Heart right ventricle (tissue), 16 donors: Measurements from ENCODE around the gene HSPB9. TPM values are rescaled to one million over a fixed set of nuclear protein-coding genes. Genes with fewer than 3 reads are reported as not detected.

ENCODE experiments used
- ATAC-seq, 8 donors: fragments of 200-7000 bp; cut with Tn5 transposase; one replicate each; pipeline ENCODE4 v1.9.1; 2020; ENCODE audit warnings: mild to moderate bottlenecking in 8 of 8, moderate library complexity in 8 of 8, moderate number of reproducible peaks in 1 of 8
- DNase-seq, 2 donors: peaks; one replicate each; pipeline ENCODE4 v3.0.0-alpha.2; 2020
- H3K27ac ChIP-seq, 10 donors: fragments of 200-600 bp; sonication (generic) in 2 of 10; one replicate each; pipeline versions ENCODE4 v1.5.0 to v1.8.0; 2020 to 2022; ENCODE audit warnings: mild to moderate bottlenecking in 3 of 10
- H3K27me3 ChIP-seq, 7 donors: fragments of 200-600 bp; one replicate each; pipeline ENCODE4 v1.8.0; 2021 to 2022; ENCODE audit warnings: mild to moderate bottlenecking in 2 of 7
- H3K36me3 ChIP-seq, 9 donors: fragments of 200-600 bp; sonication (generic) in 1 of 9; one replicate each; pipeline versions ENCODE4 v1.5.0 to v1.8.0; 2020 to 2022; ENCODE audit warnings: mild to moderate bottlenecking in 2 of 9
- H3K4me1 ChIP-seq, 9 donors: fragments of 200-600 bp; sonication (generic) in 1 of 9; one replicate each; pipeline versions ENCODE4 v1.5.0 to v1.8.0; 2020 to 2022; ENCODE audit warnings: mild to moderate bottlenecking in 4 of 9
- H3K4me3 ChIP-seq, 10 donors: fragments of 200-600 bp; sonication (generic) in 2 of 10; one replicate each; pipeline versions ENCODE4 v1.5.0 to v1.8.0; 2020 to 2022; ENCODE audit warnings: mild to moderate bottlenecking in 7 of 10, moderate library complexity in 2 of 10
- H3K9me3 ChIP-seq, 11 donors: fragments of 200-600 bp in 10 of 11; sonication (generic) in 2 of 11; one replicate each; pipeline versions ENCODE4 v1.5.0 to v1.8.0; 2013 to 2022; ENCODE audit warnings: mild to moderate bottlenecking in 2 of 11, control low read depth in 1 of 11, moderate library complexity in 1 of 11
- WGBS, 2 donors: extraction: QIAGEN DNeasy Blood & Tissue Kit; methylation state at CpG; one replicate each; pipeline ENCODE4 v1.1.7; 2013; ENCODE audit warnings: inconsistent platforms in 1 of 2; 5-methylcytosine and 5-hydroxymethylcytosine counted together
- intact Hi-C, 10 donors: fragments of 100-400 bp; cut with DNase I; formaldehyde crosslinking; loops; one replicate each; pipeline versions ENCODE4 v1.11.1 to v1.14.2; 2022
- polyA plus RNA-seq, 2 donors: library from polyadenylated mRNA; stranded (reverse); fragments of 200-250 nt; gene quantifications; one replicate each; pipeline ENCODE4 v1.2.3, GENCODE V29; 2013
- total RNA-seq, 10 donors: library from RNA; stranded (reverse); fragmentation: NEBNext Ultra II Directional in 3 of 10; extraction: Animal tissue kit (Norgen Biotek cat#: 25700) in 3 of 10; gene quantifications; one replicate each; pipeline versions ENCODE4 v1.2.1 to v1.2.4, GENCODE V29; 2021 to 2023
- TF ChIP-seq, protein P1 (sequence below), 9 donors: fragments of 200-600 bp; sonication (generic) in 2 of 9; IDR thresholded peaks; one replicate each; pipeline versions ENCODE4 v1.5.0 to v1.8.0; 2021 to 2022; ENCODE audit warnings: antibody characterized with exemption in 9 of 9, mild to moderate bottlenecking in 5 of 9, moderate library complexity in 1 of 9
- donor health status: Arrhythmogenic right ventricular cardiomyopathy.
- donor health status: ischemic (EF 13 %, LVEDD 7.1; RV severe dilation, severe dysfunction).
- donor health status: healthy with polysubstance abuse.
- donor health status: DM: no; HTN: yes; CAD: no.
- donor health status: DM: no; HTN: no; CAD: no.
- donor health status: ischemic (EF 25% LVEDD 6.9; RV normal size, moderate dysfunction).
- donor health status: ischemic (EF 25% LVEDD 5.7; RV mildly dilated, moderate dysfunction).
- donor health status: healthy.
- donor health status: DM: yes; HTN: yes; CAD: no.
- donor health status: Ischemic cardiomyopathy.
- donor health status: ischemic (EF 35%, LVEDD 5.7; RV mildly dilated, moderate dysfunction).
- donor health status: nonischemic (EF 11% LVEDD 7.7; RV severe dilation, severe dysfunction).
- donor health status: DM: yes; HTN: yes; CAD: no.
- donor health status: PGD.
- donor health status: ischemic (EF 29% LVEDD 5.4; RV normal size, mild dysfunction).
- donor health status: nonischemic (EF 23%, LVEDD 6.1; RV moderate dilation, normal function).

The HSPB9 gene
- total and polyA plus RNA-seq, 12 donors, result 0.01 to 0.29 (median 0.23) TPM; not detected in 9

DNA sequence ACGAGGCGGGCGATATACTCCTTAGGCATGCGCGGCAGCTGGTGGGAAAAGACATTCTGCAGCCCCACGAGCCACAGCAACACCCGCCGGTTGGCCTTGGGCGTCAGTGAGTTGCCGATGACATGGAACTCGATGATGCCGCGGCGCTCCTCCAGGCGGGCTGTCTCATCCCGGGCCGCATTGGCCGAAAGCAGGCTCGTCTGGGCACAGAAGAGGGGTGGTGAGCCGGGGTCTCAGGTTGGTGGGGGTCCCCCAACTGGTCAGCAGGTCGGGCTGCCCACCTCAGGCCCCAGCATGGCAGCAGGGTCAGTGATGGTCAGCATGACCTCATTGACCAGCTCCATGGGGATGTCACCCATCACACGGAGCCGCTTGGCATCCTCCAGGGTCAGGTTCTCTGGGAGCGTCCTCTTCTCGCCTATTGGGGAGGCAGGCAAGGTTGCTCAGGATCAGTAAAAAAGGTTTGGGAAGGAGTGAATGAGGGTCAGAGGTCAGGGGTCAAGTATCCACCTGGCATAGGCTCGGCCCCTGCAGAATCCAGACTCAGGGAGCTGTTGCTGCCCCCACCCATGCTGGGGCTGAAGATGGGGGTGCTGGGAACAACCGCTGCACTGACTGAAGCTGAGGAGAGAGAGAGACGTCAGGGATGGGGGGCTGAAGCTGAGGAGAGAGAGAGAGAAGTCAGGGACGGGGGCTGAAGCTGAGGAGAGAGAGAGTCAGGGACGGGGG, 5.0 kb upstream of the HSPB9 start:
- 74 to 87% methylated on average over 30 of the region's 30 CpGs for WGBS, 2 donors
- no peak overlapping the region for H3K4me3 ChIP-seq
- no peak for DNase-seq
- peaks cover 11 to 53% (median 30%) of the 10 kb centered on the region in 9 donors for H3K4me1 ChIP-seq
- intact Hi-C loops, result loop anchor here (2.0 to 5.0 kb wide), 11 partner anchors 50 to 155 kb away; partner anchors contain the start of genes KCNH4 (in 3 of the 10), CNP (in 2 of the 10) and NKIRAS2 (in 2 of the 10)
- TF ChIP-seq, protein P1, sequence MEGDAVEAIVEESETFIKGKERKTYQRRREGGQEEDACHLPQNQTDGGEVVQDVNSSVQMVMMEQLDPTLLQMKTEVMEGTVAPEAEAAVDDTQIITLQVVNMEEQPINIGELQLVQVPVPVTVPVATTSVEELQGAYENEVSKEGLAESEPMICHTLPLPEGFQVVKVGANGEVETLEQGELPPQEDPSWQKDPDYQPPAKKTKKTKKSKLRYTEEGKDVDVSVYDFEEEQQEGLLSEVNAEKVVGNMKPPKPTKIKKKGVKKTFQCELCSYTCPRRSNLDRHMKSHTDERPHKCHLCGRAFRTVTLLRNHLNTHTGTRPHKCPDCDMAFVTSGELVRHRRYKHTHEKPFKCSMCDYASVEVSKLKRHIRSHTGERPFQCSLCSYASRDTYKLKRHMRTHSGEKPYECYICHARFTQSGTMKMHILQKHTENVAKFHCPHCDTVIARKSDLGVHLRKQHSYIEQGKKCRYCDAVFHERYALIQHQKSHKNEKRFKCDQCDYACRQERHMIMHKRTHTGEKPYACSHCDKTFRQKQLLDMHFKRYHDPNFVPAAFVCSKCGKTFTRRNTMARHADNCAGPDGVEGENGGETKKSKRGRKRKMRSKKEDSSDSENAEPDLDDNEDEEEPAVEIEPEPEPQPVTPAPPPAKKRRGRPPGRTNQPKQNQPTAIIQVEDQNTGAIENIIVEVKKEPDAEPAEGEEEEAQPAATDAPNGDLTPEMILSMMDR (IDR thresholded peaks at IDR 0.05), result no peak
- H3K27ac ChIP-seq, result no peak overlapping the region
- no peaks in the 10 kb centered on the region for H3K27me3 ChIP-seq
- peaks cover 0 to 67% (median 0%) of the 10 kb centered on the region in 9 donors for H3K36me3 ChIP-seq
- ATAC-seq, result no peak
- H3K9me3 ChIP-seq, result no peaks in the 10 kb centered on the region

DNA sequence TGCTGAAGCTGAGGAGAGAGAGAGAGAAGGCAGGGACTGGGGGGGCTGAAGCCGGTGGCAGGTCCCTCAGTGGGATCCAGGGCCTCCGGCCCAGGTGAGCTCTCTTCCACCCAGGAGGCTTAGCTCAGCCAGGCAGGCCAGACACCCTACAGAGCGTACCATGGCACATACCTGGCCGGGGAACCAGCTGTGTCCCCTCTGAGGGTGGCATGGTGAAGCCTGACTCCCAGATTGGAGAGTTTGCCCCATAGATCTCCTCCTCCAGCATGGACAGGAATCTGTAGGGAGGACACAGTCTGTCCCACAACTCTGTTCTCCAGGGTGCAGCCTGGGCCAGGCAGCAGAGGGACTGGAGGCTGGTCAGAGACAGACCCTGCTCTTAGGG, 4.5 kb upstream of the HSPB9 start:
- ATAC-seq (no peak), DNase-seq (no peak)
- H3K4me3 ChIP-seq, result no peak overlapping the region
- TF ChIP-seq, protein P1 (IDR thresholded peaks at IDR 0.05), result no peak
- intact Hi-C loops, result loop anchor here in 8 of 10 donors (2.0 to 5.0 kb wide), 7 partner anchors 51 to 156 kb away; partner anchors contain the start of genes KCNH4 (in 3 of the 8), CNP (in 2 of the 8) and NKIRAS2 (in 2 of the 8)
- 92 to 93% methylated on average over 4 of the region's 4 CpGs for WGBS, 2 donors
- peaks cover 6 to 52% (median 25%) of the 10 kb centered on the region in 9 donors for H3K4me1 ChIP-seq
- H3K36me3 ChIP-seq, result peaks cover 0 to 66% (median 0%) of the 10 kb centered on the region in 9 donors
- H3K9me3 ChIP-seq, result no peaks in the 10 kb centered on the region
- H3K27ac ChIP-seq, result no peak overlapping the region
- no peaks in the 10 kb centered on the region for H3K27me3 ChIP-seq

DNA sequence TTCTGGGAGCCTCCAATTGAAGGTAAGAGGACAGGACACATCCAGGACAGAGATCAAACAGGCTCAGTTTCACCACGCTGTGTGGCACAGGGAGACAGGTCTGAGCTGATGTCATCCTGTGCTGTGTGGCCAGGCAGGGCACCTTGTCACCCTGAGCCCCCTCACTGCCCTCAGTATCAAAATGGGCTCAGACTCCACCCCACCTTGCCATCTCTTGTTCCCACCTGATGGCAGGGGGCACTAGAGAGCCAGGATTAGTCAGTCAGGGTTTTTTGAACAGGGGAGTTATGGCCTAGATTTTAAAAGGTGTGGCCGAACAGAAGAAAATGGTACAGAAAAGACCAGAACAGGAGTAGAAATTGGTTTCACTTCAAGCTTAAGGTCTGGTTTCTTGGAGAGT, 4.1 kb upstream of the HSPB9 start:
- H3K27ac ChIP-seq, result no peak overlapping the region
- H3K27me3 ChIP-seq, result no peaks in the 10 kb centered on the region
- H3K4me1 ChIP-seq, result peaks cover 5 to 48% (median 22%) of the 10 kb centered on the region in 9 donors
- TF ChIP-seq, protein P1 (IDR thresholded peaks at IDR 0.05), result peak in 8 of 9 donors; percentile 20 to 54 (median 40)
- H3K36me3 ChIP-seq, result peaks cover 0 to 62% (median 0%) of the 10 kb centered on the region in 9 donors
- ATAC-seq (no peak), DNase-seq (no peak)
- intact Hi-C loops, result loop anchor here in 8 of 10 donors (2.0 to 5.0 kb wide), 7 partner anchors 51 to 156 kb away; partner anchors contain the start of genes KCNH4 (in 3 of the 8), CNP (in 2 of the 8) and NKIRAS2 (in 2 of the 8)
- H3K4me3 ChIP-seq, result no peak overlapping the region
- no peaks in the 10 kb centered on the region for H3K9me3 ChIP-seq
- 84 to 93% methylated on average over 2 of the region's 2 CpGs for WGBS, 2 donors

DNA sequence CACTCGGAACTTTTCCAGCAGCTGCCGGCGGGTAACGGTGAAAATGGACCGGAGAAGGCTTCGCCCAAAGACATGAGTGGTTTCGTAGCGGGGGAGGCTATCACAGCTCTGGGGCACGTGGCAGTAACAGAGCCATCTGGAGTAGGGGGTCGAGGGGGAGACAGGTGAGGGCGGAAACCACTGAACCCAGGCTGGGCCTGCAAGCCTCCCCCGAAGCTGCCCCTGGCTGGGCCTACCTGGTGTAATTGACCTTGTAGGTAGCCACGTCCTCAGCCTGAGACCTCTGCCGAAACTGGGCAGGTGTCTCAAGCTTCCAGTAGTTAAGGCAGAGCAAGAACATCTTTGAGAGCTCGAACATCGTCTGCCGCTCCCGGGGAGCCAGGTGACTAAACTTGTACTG, 3.3 kb upstream of the HSPB9 start:
- DNase-seq (no peak), ATAC-seq (no peak)
- Histone ChIP-seq H3K4me1 (peaks cover 5 to 47% (median 22%) of the 10 kb centered on the region in 9 donors), H3K4me3 (no peak overlapping the region), H3K36me3 (peaks cover 0 to 54% (median 0%) of the 10 kb centered on the region in 9 donors), H3K9me3 (no peaks in the 10 kb centered on the region), H3K27me3 (no peaks in the 10 kb centered on the region), H3K27ac (no peak overlapping the region)
- TF ChIP-seq, protein P1 (IDR thresholded peaks at IDR 0.05), result no peak
- intact Hi-C loops, result loop anchor here in 8 of 10 donors (2.0 to 5.0 kb wide), 7 partner anchors 52 to 157 kb away; partner anchors contain the start of genes KCNH4 (in 3 of the 8), CNP (in 2 of the 8) and NKIRAS2 (in 2 of the 8)
- whole genome bisulfite sequencing, 2 donors, result 94 to 95% methylated on average over 18 of the region's 18 CpGs
